ENCODE data around the gene OR6J1. TPM values are rescaled to one million over a fixed set of nuclear protein-coding genes. Genes with fewer than 3 reads are reported as not detected.

Gene OR6J1
- total RNA-seq, 2 donors from 2014 or later, result not detected

DNA sequence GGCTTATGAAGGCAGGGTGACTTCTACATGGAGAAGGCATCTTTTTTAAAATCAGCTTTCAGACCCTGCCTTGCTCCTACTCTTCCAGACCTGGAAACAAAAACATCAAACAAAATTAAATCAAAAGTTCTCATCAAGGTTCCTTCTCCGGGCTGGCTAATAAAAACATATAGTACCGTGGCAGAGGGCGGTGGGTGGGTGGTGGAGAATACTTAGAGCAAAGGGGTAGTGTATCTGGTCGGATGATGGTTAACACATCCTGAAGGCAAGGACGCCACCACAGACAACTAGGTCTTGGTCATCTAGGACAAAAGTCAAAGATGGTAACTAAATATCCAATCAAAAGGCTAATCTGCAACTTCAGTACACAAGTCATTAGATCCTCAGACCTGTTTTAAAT is 56.9 kb downstream of the OR6J1 start:
- WGBS, result 80% methylated on average over 5 of the region's 5 CpGs
- Histone ChIP-seq H3K27me3 (replicated peaks; ENCODE audit: insufficient read depth) (no peaks in the 10 kb centered on the region), H3K9me3 (no peaks in the 10 kb centered on the region), H3K27ac (no peak overlapping the region), H3K4me1 (replicated peaks) (peaks cover 7% of the 10 kb centered on the region), H3K36me3 (no peaks in the 10 kb centered on the region), H3K4me3 (no peak overlapping the region)
- DNase-seq (ENCODE audit: low spot score), result no peak
- intact Hi-C loops (cut with DNase I), result loop anchor here (5.0 kb wide), 1 partner anchor 250 kb away; the partner anchor contains the start of gene MMP14
- TF ChIP-seq POLR2AphosphoS5 (IDR thresholded peaks at IDR 0.05), result no peak
- TF ChIP-seq, protein P1, sequence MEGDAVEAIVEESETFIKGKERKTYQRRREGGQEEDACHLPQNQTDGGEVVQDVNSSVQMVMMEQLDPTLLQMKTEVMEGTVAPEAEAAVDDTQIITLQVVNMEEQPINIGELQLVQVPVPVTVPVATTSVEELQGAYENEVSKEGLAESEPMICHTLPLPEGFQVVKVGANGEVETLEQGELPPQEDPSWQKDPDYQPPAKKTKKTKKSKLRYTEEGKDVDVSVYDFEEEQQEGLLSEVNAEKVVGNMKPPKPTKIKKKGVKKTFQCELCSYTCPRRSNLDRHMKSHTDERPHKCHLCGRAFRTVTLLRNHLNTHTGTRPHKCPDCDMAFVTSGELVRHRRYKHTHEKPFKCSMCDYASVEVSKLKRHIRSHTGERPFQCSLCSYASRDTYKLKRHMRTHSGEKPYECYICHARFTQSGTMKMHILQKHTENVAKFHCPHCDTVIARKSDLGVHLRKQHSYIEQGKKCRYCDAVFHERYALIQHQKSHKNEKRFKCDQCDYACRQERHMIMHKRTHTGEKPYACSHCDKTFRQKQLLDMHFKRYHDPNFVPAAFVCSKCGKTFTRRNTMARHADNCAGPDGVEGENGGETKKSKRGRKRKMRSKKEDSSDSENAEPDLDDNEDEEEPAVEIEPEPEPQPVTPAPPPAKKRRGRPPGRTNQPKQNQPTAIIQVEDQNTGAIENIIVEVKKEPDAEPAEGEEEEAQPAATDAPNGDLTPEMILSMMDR (IDR thresholded peaks at IDR 0.05), result no peak
- TF ChIP-seq POLR2A (IDR thresholded peaks at IDR 0.05), result no peak

DNA sequence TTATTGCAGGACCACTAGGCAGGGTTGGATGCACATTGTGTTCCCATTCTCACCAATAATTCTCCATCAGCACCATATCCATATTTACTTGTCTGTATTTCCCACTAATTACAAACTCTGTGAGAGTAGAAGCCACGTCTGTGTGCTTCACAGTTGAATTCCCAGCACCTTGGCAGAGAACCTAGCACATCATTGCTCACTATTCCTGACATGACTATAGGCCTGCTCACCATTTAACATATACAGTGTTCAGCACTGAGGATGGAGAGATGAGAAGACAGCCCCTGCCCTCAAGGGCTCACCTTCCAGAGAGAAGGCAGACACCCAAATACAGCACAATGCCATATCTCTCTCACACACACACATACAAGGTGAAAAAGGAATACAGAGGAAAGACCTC is 60.2 kb downstream of the OR6J1 start:
- DNase-seq (ENCODE audit: low spot score), result no peak
- Histone ChIP-seq H3K36me3 (no peaks in the 10 kb centered on the region), H3K27ac (no peak overlapping the region), H3K27me3 (replicated peaks; ENCODE audit: insufficient read depth) (no peaks in the 10 kb centered on the region), H3K4me3 (no peak overlapping the region), H3K9me3 (no peaks in the 10 kb centered on the region), H3K4me1 (replicated peaks) (peaks cover 7% of the 10 kb centered on the region)
- intact Hi-C loops (cut with DNase I), result no loop called here
- TF ChIP-seq POLR2AphosphoS5 (IDR thresholded peaks at IDR 0.05), result no peak
- 56% methylated on average over 1 of the region's 1 CpG for WGBS

Other genes with a start within 250 kb of the OR6J1 start
- gene DAD1, start 55.1 kb downstream of the OR6J1 start, total RNA-seq, result 100 to 1,000 TPM; 231 to 289 TPM
- gene ABHD4, start 46.1 kb downstream of the OR6J1 start, total RNA-seq, result 100 to 1,000 TPM in 1 of 2 donors, 10 to 100 TPM in 1; 25.9 to 116 TPM
- 10 to 100 TPM; 65.2 to 81.9 TPM for gene OXA1L, start 122.3 kb upstream of the OR6J1 start, total RNA-seq
- gene SLC7A7, start 171.1 kb upstream of the OR6J1 start, total RNA-seq, result 1 to 10 TPM; 4.6 to 8.1 TPM
- gene MRPL52, start 185.5 kb upstream of the OR6J1 start, total RNA-seq, result 100 to 1,000 TPM in 1 of 2 donors, 10 to 100 TPM in 1; 54.5 to 195 TPM
- gene MMP14, start 192.2 kb upstream of the OR6J1 start, total RNA-seq, result 10 to 100 TPM; 64.9 to 90.4 TPM
- gene LRP10, start 227.4 kb upstream of the OR6J1 start, total RNA-seq, result 100 to 1,000 TPM; 124 to 150 TPM
- 1 to 10 TPM in 1 of 2 donors, under 1 TPM in 1; 0.62 to 1.0 TPM for gene REM2, start 238.9 kb upstream of the OR6J1 start, total RNA-seq